HCT116 (cell line): Measurements from ENCODE around the gene RREB1.

ENCODE experiments used
- CBX3 ChIP-seq: IDR thresholded peaks from 2 replicates; pipeline ENCODE4 v1.6.1; 2012; ENCODE audit warnings: low read depth
- CEBPB ChIP-seq: IDR thresholded peaks from 2 replicates; pipeline ENCODE4 v1.6.1; 2012; ENCODE audit warnings: low read depth
- CTCF ChIP-seq, 3 experiments: fragments of 200-600 bp in 1 of 3; sonication (generic) in 1 of 3; IDR thresholded peaks in 2 of 3; conservative IDR thresholded peaks in 1 of 3; 2 replicates each; pipeline ENCODE4 v1.5.1; 2012 to 2017; ENCODE audit warnings: low read depth in 2 of 3, low read length in 2 of 3, antibody characterized with exemption in 1 of 3, borderline replicate concordance in 1 of 3, control low read depth in 1 of 3, mild to moderate bottlenecking in 1 of 3, mixed read lengths in 1 of 3, mixed run types in 1 of 3, moderate library complexity in 1 of 3; ENCODE audit not compliant: insufficient read depth in 1 of 3
- EGR1 ChIP-seq: IDR thresholded peaks from 2 replicates; pipeline ENCODE4 v1.6.1; 2012; ENCODE audit warnings: low read depth
- POLR2A ChIP-seq: IDR thresholded peaks from 2 replicates; pipeline ENCODE4 v1.7.0; 2011; ENCODE audit warnings: borderline replicate concordance; ENCODE audit not compliant: insufficient read depth, insufficient read length; ENCODE audit errors: extremely low read depth
- POLR2AphosphoS5 ChIP-seq: IDR thresholded peaks from 2 replicates; pipeline ENCODE4 v1.6.1; 2011; ENCODE audit warnings: mild to moderate bottlenecking, low read depth, low read length, moderate library complexity
- SIN3A ChIP-seq: IDR thresholded peaks from 2 replicates; pipeline ENCODE4 v1.6.1; 2012; ENCODE audit warnings: low read depth
- SP1 ChIP-seq: IDR thresholded peaks from 2 replicates; pipeline ENCODE4 v1.6.1; 2012; ENCODE audit warnings: low read depth

- TF ChIP-seq CTCF (IDR thresholded peaks at IDR 0.05 in 2 of 3, conservative IDR thresholded peaks at IDR 0.05 in 1 of 3; ENCODE audit: borderline replicate concordance in 1 of 3, insufficient read depth in 1 of 3, low read depth in 2 of 3, low read length in 2 of 3): no peak
- no peak for TF ChIP-seq CEBPB
- no peak for TF ChIP-seq EGR1
- no peak for TF ChIP-seq POLR2AphosphoS5
- TF ChIP-seq POLR2A: no peak
- TF ChIP-seq SIN3A: no peak
- TF ChIP-seq SP1: no peak
- TF ChIP-seq CBX3: no peak
These were observed 89.0 kb downstream of the RREB1 start for GRCh38 chr6:7196685-7197283.
